Osteoblast (primary cell): ENCODE data around the gene ATP10A. TPM values are rescaled to one million over a fixed set of nuclear protein-coding genes. Genes with fewer than 3 reads are reported as not detected.
A peak's percentile ranks its signal among the peaks of the same experiment; 100 is the strongest.

Experiments
- DNase-seq: peaks from one replicate; pipeline ENCODE4 v3.0.0; 2011; ENCODE audit warnings: low spot score, mixed read lengths; ENCODE audit not compliant: insufficient read length; ENCODE audit errors: missing footprints
- H2AFZ ChIP-seq: 2 replicates; pipeline ENCODE4 v1.6.0; 2011; ENCODE audit warnings: mild to moderate bottlenecking, low read length
- H3K27ac ChIP-seq: 2 replicates; pipeline ENCODE4 v1.5.1; 2011; ENCODE audit warnings: mild to moderate bottlenecking, low read depth, low read length, moderate library complexity
- H3K27me3 ChIP-seq: 2 replicates; pipeline ENCODE4 v1.6.0; 2012; ENCODE audit warnings: mild to moderate bottlenecking, control low read depth, inconsistent platforms, low read length, moderate library complexity; ENCODE audit not compliant: insufficient read depth
- H3K36me3 ChIP-seq: 2 replicates; pipeline ENCODE4 v1.5.1; 2011; ENCODE audit warnings: mild to moderate bottlenecking, low read length, control low read depth, moderate library complexity; ENCODE audit not compliant: insufficient read depth
- H3K4me1 ChIP-seq: 2 replicates; pipeline ENCODE4 v1.5.1; 2011; ENCODE audit warnings: mild to moderate bottlenecking, low read length, control low read depth, moderate library complexity; ENCODE audit not compliant: insufficient read depth
- H3K4me2 ChIP-seq: 2 replicates; pipeline ENCODE4 v1.6.0; 2011; ENCODE audit warnings: mild to moderate bottlenecking, low read length; ENCODE audit not compliant: insufficient read depth
- H3K4me3 ChIP-seq: fragments of 200-600 bp; sonication (generic); 3 replicates; pipeline ENCODE4 v1.5.1; 2012; ENCODE audit warnings: mild to moderate bottlenecking, low read length, inconsistent platforms; ENCODE audit not compliant: insufficient read depth
- H3K79me2 ChIP-seq: 2 replicates; pipeline ENCODE4 v1.6.0; 2012; ENCODE audit warnings: mild to moderate bottlenecking, low read length, control low read depth, inconsistent platforms; ENCODE audit not compliant: insufficient read depth
- H3K9me3 ChIP-seq: 2 replicates; pipeline ENCODE4 v1.5.1; 2011; ENCODE audit warnings: low read depth, low read length, control low read depth
- H4K20me1 ChIP-seq: 2 replicates; pipeline ENCODE4 v1.6.0; 2012; ENCODE audit warnings: mild to moderate bottlenecking, low read length, control low read depth; ENCODE audit not compliant: insufficient read depth
- CTCF ChIP-seq: IDR thresholded peaks from 2 replicates; pipeline ENCODE4 v1.5.1; 2011; ENCODE audit warnings: mild to moderate bottlenecking, low read depth, low read length, moderate library complexity; ENCODE audit errors: extremely low read depth
- total RNA-seq: library from RNA; depleted of rRNA; stranded (reverse); fragments of >200 nt; gene quantifications from 2 replicates; pipeline ENCODE4 v1.2.3, GENCODE V29; 2012

ATP10A gene
- total RNA-seq, 1 donor: 32.9 TPM

- Histone ChIP-seq H3K4me1 (peaks cover 18% of the 10 kb centered on the region), H3K79me2 (no peaks in the 10 kb centered on the region), H4K20me1 (no peaks in the 10 kb centered on the region), H2AFZ (no peak overlapping the region), H3K9me3 (no peaks in the 10 kb centered on the region), H3K36me3 (peaks cover 19% of the 10 kb centered on the region), H3K27ac (no peak overlapping the region), H3K4me3 (no peak overlapping the region), H3K27me3 (no peaks in the 10 kb centered on the region), H3K4me2 (no peak overlapping the region)
- DNase-seq: no peak
- TF ChIP-seq CTCF: no peak
These were observed 188.2 kb downstream of the ATP10A start for GRCh38 chr15:25674913-25675312.

GRCh38 chr15:25673972-25674371, 189.2 kb downstream of the ATP10A start:
- Histone ChIP-seq H3K4me1 (peaks cover 21% of the 10 kb centered on the region), H3K4me2 (no peak overlapping the region), H3K27ac (no peak overlapping the region), H4K20me1 (no peaks in the 10 kb centered on the region), H3K9me3 (no peaks in the 10 kb centered on the region), H3K4me3 (no peak overlapping the region), H2AFZ (no peak overlapping the region), H3K27me3 (no peaks in the 10 kb centered on the region), H3K79me2 (no peaks in the 10 kb centered on the region), H3K36me3 (peaks cover 13% of the 10 kb centered on the region)
- TF ChIP-seq CTCF: no peak
- DNase-seq: no peak

- Histone ChIP-seq H3K4me3 (no peak overlapping the region), H3K4me1 (peaks cover 21% of the 10 kb centered on the region), H3K27me3 (no peaks in the 10 kb centered on the region), H4K20me1 (no peaks in the 10 kb centered on the region), H3K4me2 (no peak overlapping the region), H3K36me3 (peaks cover 7% of the 10 kb centered on the region), H3K79me2 (no peaks in the 10 kb centered on the region), H3K9me3 (no peaks in the 10 kb centered on the region), H2AFZ (no peak overlapping the region), H3K27ac (no peak overlapping the region)
- TF ChIP-seq CTCF: no peak
- no peak for DNase-seq
These were observed 189.8 kb downstream of the ATP10A start for GRCh38 chr15:25673351-25673750.

GRCh38 chr15:25671132-25671531, 192.0 kb downstream of the ATP10A start:
- TF ChIP-seq CTCF: no peak
- peak; percentile 67 for DNase-seq
- Histone ChIP-seq H3K9me3 (no peaks in the 10 kb centered on the region), H3K79me2 (no peaks in the 10 kb centered on the region), H2AFZ (no peak overlapping the region), H3K4me2 (peak overlapping the region; percentile 79), H3K4me3 (no peak overlapping the region), H3K27me3 (peaks cover 3% of the 10 kb centered on the region), H3K36me3 (no peaks in the 10 kb centered on the region), H3K4me1 (peaks cover 21% of the 10 kb centered on the region), H4K20me1 (no peaks in the 10 kb centered on the region), H3K27ac (no peak overlapping the region)
